ENCODE measurements around the gene ASB10. TPM values are rescaled to one million over a fixed set of nuclear protein-coding genes. Genes with fewer than 3 reads are reported as not detected.

ASB10 gene
- total RNA-seq, 1 experiment from 2014 or later: not detected

- DNase-seq: no peak
- no peaks in the 10 kb centered on the region for H3K9me3 ChIP-seq
- H3K36me3 ChIP-seq: no peaks in the 10 kb centered on the region
- no peak overlapping the region for H3K4me3 ChIP-seq
- H3K27me3 ChIP-seq: no peaks in the 10 kb centered on the region; the same call in 1 of the 2 replicates
These were observed 10.6 kb downstream of the ASB10 start for GRCh38 chr7:151176401-151176800.

GRCh38 chr7:151175793-151176311 is 11.2 kb downstream of the ASB10 start:
- no peak for DNase-seq
- Histone ChIP-seq H3K9me3 (no peaks in the 10 kb centered on the region), H3K4me3 (no peak overlapping the region), H3K36me3 (no peaks in the 10 kb centered on the region), H3K27me3 (no peaks in the 10 kb centered on the region; the same call in 1 of the 2 replicates)

- no peaks in the 10 kb centered on the region for H3K36me3 ChIP-seq
- H3K4me3 ChIP-seq: no peak overlapping the region
- DNase-seq: no peak
- H3K9me3 ChIP-seq: no peaks in the 10 kb centered on the region
- H3K27me3 ChIP-seq: no peaks in the 10 kb centered on the region; the same call in 1 of the 2 replicates
These were observed 11.8 kb downstream of the ASB10 start for GRCh38 chr7:151175047-151175792.

- DNase-seq: no peak
- no peaks in the 10 kb centered on the region; the same call in 1 of the 2 replicates for H3K27me3 ChIP-seq
- no peak overlapping the region for H3K4me3 ChIP-seq
- no peaks in the 10 kb centered on the region for H3K9me3 ChIP-seq
- no peaks in the 10 kb centered on the region for H3K36me3 ChIP-seq
These were observed 12.6 kb downstream of the ASB10 start for GRCh38 chr7:151174246-151175046.

GRCh38 chr7:151173386-151174245 is 13.4 kb downstream of the ASB10 start:
- Histone ChIP-seq H3K4me3 (no peak overlapping the region), H3K9me3 (no peaks in the 10 kb centered on the region), H3K27me3 (peaks cover 4% of the 10 kb centered on the region), H3K36me3 (no peaks in the 10 kb centered on the region)
- no peak for DNase-seq

- no peaks in the 10 kb centered on the region for H3K36me3 ChIP-seq
- H3K9me3 ChIP-seq: no peaks in the 10 kb centered on the region
- H3K27me3 ChIP-seq: peaks cover 10% of the 10 kb centered on the region
- no peak overlapping the region for H3K4me3 ChIP-seq
- DNase-seq: peak; percentile 46
These were observed 14.5 kb downstream of the ASB10 start for GRCh38 chr7:151172273-151173141.

GRCh38 chr7:151168787-151169162 is 18.3 kb downstream of the ASB10 start:
- Histone ChIP-seq H3K27me3 (peaks cover 18% of the 10 kb centered on the region), H3K36me3 (no peaks in the 10 kb centered on the region), H3K9me3 (no peaks in the 10 kb centered on the region), H3K4me3 (no peak overlapping the region)
- no peak for DNase-seq

GRCh38 chr7:151168003-151168786 is 18.9 kb downstream of the ASB10 start:
- peak; percentile 23 for DNase-seq
- H3K36me3 ChIP-seq: no peaks in the 10 kb centered on the region
- H3K4me3 ChIP-seq: peak overlapping the region; percentile 29
- H3K9me3 ChIP-seq: no peaks in the 10 kb centered on the region
- H3K27me3 ChIP-seq: peaks cover 20% of the 10 kb centered on the region

GRCh38 chr7:151167197-151167961 is 19.7 kb downstream of the ASB10 start, which contains the start of gene GBX1:
TSS of gene GBX1 (minus strand) at chr7:151167694. CDS start at chr7:151167548, 146 bp downstream.
- no peak for DNase-seq

GRCh38 chr7:151166629-151167196 is 20.3 kb downstream of the ASB10 start:
- peaks cover 20% of the 10 kb centered on the region for H3K27me3 ChIP-seq
- no peak overlapping the region for H3K4me3 ChIP-seq
- H3K36me3 ChIP-seq: no peaks in the 10 kb centered on the region
- DNase-seq: no peak
- no peaks in the 10 kb centered on the region for H3K9me3 ChIP-seq

More at GRCh38 chr7:151167197-151167961, 19.7 kb downstream of the ASB10 start, which contains the start of gene GBX1:
- H3K9me3 ChIP-seq: no peaks in the 10 kb centered on the region
- no peaks in the 10 kb centered on the region for H3K36me3 ChIP-seq
- peaks cover 20% of the 10 kb centered on the region for H3K27me3 ChIP-seq
- H3K4me3 ChIP-seq: peak within 1 kb of the TSS; percentile 29

GRCh38 chr7:151161757-151162156 is 25.3 kb downstream of the ASB10 start:
- no peak overlapping the region for H3K4me3 ChIP-seq
- no peak for DNase-seq
- no peaks in the 10 kb centered on the region for H3K36me3 ChIP-seq
- H3K9me3 ChIP-seq: no peaks in the 10 kb centered on the region
- peaks cover 5% of the 10 kb centered on the region for H3K27me3 ChIP-seq

GRCh38 chr7:151157645-151158329 is 29.3 kb downstream of the ASB10 start:
- no peak overlapping the region for H3K4me3 ChIP-seq
- no peaks in the 10 kb centered on the region for H3K27me3 ChIP-seq
- no peaks in the 10 kb centered on the region for H3K36me3 ChIP-seq
- no peak for DNase-seq
- no peaks in the 10 kb centered on the region for H3K9me3 ChIP-seq

- H3K4me3 ChIP-seq: no peak overlapping the region
- no peak for DNase-seq
- H3K36me3 ChIP-seq: no peaks in the 10 kb centered on the region
- no peaks in the 10 kb centered on the region for H3K9me3 ChIP-seq
- no peaks in the 10 kb centered on the region for H3K27me3 ChIP-seq
These were observed 34.2 kb downstream of the ASB10 start for GRCh38 chr7:151152643-151153513.
